T-cell (primary cell): ENCODE measurements around the gene COL25A1. TPM values are rescaled to one million over a fixed set of nuclear protein-coding genes. Genes with fewer than 3 reads are reported as not detected.
"Not testable (repeated sequence)": the region's sequence is repeated elsewhere in the genome, so short reads cannot be mapped to it uniquely, and the experiment has no call there.

ENCODE experiments used
- ATAC-seq, 4 experiments: fragments of 200-7000 bp in 3 of 4; fragments of 150-1000 bp in 1 of 4; cut with Tn5 transposase; replicated peaks in 1 of 4; 1 replicate in 3 of 4; 2 replicates in 1 of 4; pipeline ENCODE4 v1.10.0; 2021; ENCODE audit warnings: moderate library complexity in 3 of 4, mild to moderate bottlenecking in 2 of 4, moderate number of reproducible peaks in 1 of 4
- CTCF ChIA-PET, 2 donors: fragments of 300-600 bp; sonication (Branson Sonifier 250); formaldehyde crosslinking; loops; one replicate each; lab custom pipeline; 2022; ENCODE audit warnings: antibody characterized with exemption in 2 of 2; lab: Charles Lee
- POLR2A ChIA-PET, 2 donors: fragments of 300-600 bp; sonication (Branson Sonifier 250); formaldehyde crosslinking; loops; one replicate each; lab custom pipeline; 2022; ENCODE audit warnings: antibody characterized with exemption in 2 of 2; lab: Charles Lee
- DNase-seq, 35 experiments: peaks; one replicate each; pipeline versions ENCODE4 v3.0.0 to v3.0.0-alpha.2; 2013 to 2023
- H3K27ac ChIP-seq: one replicate; pipeline ENCODE4 v1.5.1; 2013; ENCODE audit warnings: low read length
- H3K27me3 ChIP-seq, 2 experiments: replicated peaks in 1 of 2; 1 replicate in 1 of 2; 2 replicates in 1 of 2; pipeline versions ENCODE4 v1.6.1 to v1.7.0; 2013; ENCODE audit warnings: low read length in 1 of 2, mixed read lengths in 1 of 2; ENCODE audit not compliant: control insufficient read depth in 2 of 2, insufficient read depth in 2 of 2; ENCODE audit errors: extremely low read depth in 1 of 2
- H3K36me3 ChIP-seq, 2 donors: 1 replicate in 1 of 2; 2 replicates in 1 of 2; pipeline versions ENCODE4 v1.6.1 to v1.7.0; 2013; ENCODE audit warnings: low read length in 1 of 2; ENCODE audit not compliant: control insufficient read depth in 2 of 2, insufficient read depth in 1 of 2; ENCODE audit errors: extremely low read depth in 1 of 2
- H3K4me1 ChIP-seq, 2 experiments: 1 replicate in 1 of 2; 2 replicates in 1 of 2; pipeline versions ENCODE4 v1.6.1 to v1.7.0; 2013; ENCODE audit warnings: low read length in 2 of 2, mixed read lengths in 1 of 2; ENCODE audit not compliant: insufficient read depth in 2 of 2, control insufficient read depth in 1 of 2; ENCODE audit errors: extremely low read depth in 1 of 2
- H3K4me3 ChIP-seq, 2 donors: 1 replicate in 1 of 2; 2 replicates in 1 of 2; pipeline versions ENCODE4 v1.5.1 to v1.7.0; 2013; ENCODE audit warnings: mild to moderate bottlenecking in 2 of 2, low read length in 1 of 2, moderate library complexity in 1 of 2; ENCODE audit not compliant: control insufficient read depth in 1 of 2; ENCODE audit errors: extremely low read depth in 1 of 2
- H3K9me3 ChIP-seq: 2 replicates; pipeline ENCODE4 v1.7.0; 2013
- H3K27ac Mint-ChIP-seq, 2 donors: one replicate each; pipeline ENCODE4 v1.8.0; 2020 to 2021; ENCODE audit warnings: mild to moderate bottlenecking in 2 of 2, mixed read lengths in 2 of 2
- H3K27me3 Mint-ChIP-seq, 2 donors: one replicate each; pipeline ENCODE4 v1.8.0; 2021 to 2022; ENCODE audit warnings: mixed read lengths in 2 of 2
- H3K36me3 Mint-ChIP-seq: one replicate; pipeline ENCODE4 v1.8.0; 2021; ENCODE audit warnings: mixed read lengths
- H3K4me1 Mint-ChIP-seq, 3 donors: one replicate each; pipeline ENCODE4 v1.8.0; 2020 to 2022; ENCODE audit warnings: mixed read lengths in 3 of 3, mild to moderate bottlenecking in 1 of 3
- H3K4me3 Mint-ChIP-seq, 3 donors: one replicate each; pipeline ENCODE4 v1.8.0; 2020 to 2022; ENCODE audit warnings: mild to moderate bottlenecking in 3 of 3, mixed read lengths in 3 of 3, moderate library complexity in 3 of 3
- H3K9me3 Mint-ChIP-seq, 3 donors: one replicate each; pipeline ENCODE4 v1.8.0; 2020 to 2022; ENCODE audit warnings: mixed read lengths in 3 of 3
- WGBS: methylation state at CpG from one replicate; pipeline ENCODE4 v1.1.5; 2013; ENCODE audit warnings: missing lambda C conversion rate; ENCODE audit not compliant: insufficient coverage; 5-methylcytosine and 5-hydroxymethylcytosine counted together
- total RNA-seq, 35 experiments: library from RNA in 6 of 35; stranded (reverse) in 6 of 35; fragments of 120-200 nt in 1 of 35; gene quantifications; one replicate each; pipeline versions ENCODE4 v1.2.1 to v1.2.4 and lab custom pipeline; 2013 to 2026

COL25A1 gene
- total RNA-seq, 5 donors from 2014 or later (not counting 1 experiment from before 2014, with no cell fraction given): 0.53 to 0.56 TPM; not detected in 3

DNA sequence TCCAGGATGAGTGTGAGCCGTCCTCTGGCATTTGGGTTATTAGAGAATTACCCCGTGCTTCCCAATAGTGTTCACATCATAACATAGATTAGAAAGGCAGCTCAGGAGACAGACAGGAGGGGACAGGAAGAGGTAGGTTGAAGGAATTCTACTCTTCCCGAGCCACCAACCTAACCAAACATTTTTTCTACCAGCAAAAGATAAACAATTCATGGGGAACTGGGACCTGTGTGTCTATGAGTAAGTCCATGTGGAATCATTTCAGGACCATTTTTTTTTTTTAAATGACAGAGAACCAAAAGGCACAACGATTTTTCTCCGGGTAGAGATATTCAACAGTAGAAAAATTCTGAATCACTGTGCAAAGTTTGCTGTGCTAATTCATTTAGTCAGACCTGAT is 365.4 kb downstream of the COL25A1 start:
- H3K27ac ChIP-seq: no peak overlapping the region
- no peaks in the 10 kb centered on the region for H3K4me1 Mint-ChIP-seq
- no peaks in the 10 kb centered on the region for H3K36me3 ChIP-seq
- H3K4me3 ChIP-seq: no peak overlapping the region
- H3K27ac Mint-ChIP-seq: no peak overlapping the region
- no peaks in the 10 kb centered on the region for H3K9me3 ChIP-seq
- DNase-seq (no peak), ATAC-seq (no peak)
- peaks cover 0 to 4% of the 10 kb centered on the region in 2 donors for H3K27me3 Mint-ChIP-seq
- CTCF ChIA-PET: no interaction called here
- H3K4me3 Mint-ChIP-seq: no peak overlapping the region
- 60% methylated on average over 2 of the region's 5 CpGs for WGBS
- H3K36me3 Mint-ChIP-seq: no peaks in the 10 kb centered on the region
- H3K9me3 Mint-ChIP-seq: no peaks in the 10 kb centered on the region
- no peaks in the 10 kb centered on the region for H3K27me3 ChIP-seq
- H3K4me1 ChIP-seq: no peaks in the 10 kb centered on the region
- POLR2A ChIA-PET: no interaction called here

DNA sequence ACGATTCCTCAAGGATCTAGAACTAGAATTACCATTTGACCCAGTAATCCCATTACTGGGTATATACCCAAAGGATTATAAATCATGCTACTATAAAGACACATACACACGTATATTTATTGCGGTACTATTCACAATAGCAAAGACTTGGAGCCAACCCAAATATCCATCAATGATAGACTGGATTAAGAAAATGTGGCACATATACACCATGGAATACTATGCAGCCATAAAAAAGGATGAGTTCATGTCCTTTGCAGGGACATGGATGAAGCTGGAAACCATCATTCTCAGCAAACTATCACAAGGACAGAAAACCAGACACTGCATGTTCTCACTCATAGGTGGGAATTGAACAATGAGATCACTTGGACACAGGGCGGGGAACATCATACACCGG is 368.5 kb downstream of the COL25A1 start:
- no CpG with 5 or more reads among the region's 5 CpGs for WGBS
- DNase-seq, H3K4me1 ChIP-seq, H3K36me3 Mint-ChIP-seq, H3K36me3 ChIP-seq, H3K4me3 ChIP-seq, H3K9me3 ChIP-seq, H3K27ac ChIP-seq, H3K4me3 Mint-ChIP-seq, H3K9me3 Mint-ChIP-seq, CTCF ChIA-PET, H3K4me1 Mint-ChIP-seq, H3K27me3 Mint-ChIP-seq, H3K27ac Mint-ChIP-seq, ATAC-seq, POLR2A ChIA-PET, H3K27me3 ChIP-seq: not testable (repeated sequence)

DNA sequence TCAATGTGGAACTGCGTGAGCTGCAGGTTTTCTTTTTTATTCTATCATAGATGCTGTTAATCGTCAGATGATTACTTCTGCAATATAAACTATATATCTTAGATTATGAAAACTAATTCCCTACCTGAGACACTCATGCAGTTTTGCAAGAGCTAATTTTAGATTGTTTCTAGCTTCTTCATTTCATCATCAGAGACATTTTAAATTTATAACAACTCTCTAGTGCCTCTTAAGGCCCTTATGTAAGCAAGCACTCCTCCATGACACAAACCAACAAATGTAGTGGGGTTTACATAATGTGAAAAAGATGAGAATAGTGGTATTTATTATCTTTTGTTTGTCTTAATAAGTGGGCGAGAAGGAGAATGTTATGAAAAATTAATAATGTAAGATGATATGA is 369.4 kb downstream of the COL25A1 start:
- ATAC-seq (no peak), DNase-seq (no peak)
- H3K27ac Mint-ChIP-seq: no peak overlapping the region
- H3K27me3 Mint-ChIP-seq: peaks cover 0 to 4% of the 10 kb centered on the region in 2 donors
- H3K36me3 Mint-ChIP-seq: no peaks in the 10 kb centered on the region
- H3K4me1 Mint-ChIP-seq: no peaks in the 10 kb centered on the region
- Histone ChIP-seq H3K4me3 (no peak overlapping the region), H3K36me3 (no peaks in the 10 kb centered on the region), H3K9me3 (no peaks in the 10 kb centered on the region), H3K4me1 (no peaks in the 10 kb centered on the region), H3K27me3 (no peaks in the 10 kb centered on the region), H3K27ac (no peak overlapping the region)
- no peaks in the 10 kb centered on the region for H3K9me3 Mint-ChIP-seq
- WGBS: no CpG with 5 or more reads among the region's 3 CpGs
- CTCF ChIA-PET: no interaction called here
- H3K4me3 Mint-ChIP-seq: no peak overlapping the region
- POLR2A ChIA-PET: no interaction called here

DNA sequence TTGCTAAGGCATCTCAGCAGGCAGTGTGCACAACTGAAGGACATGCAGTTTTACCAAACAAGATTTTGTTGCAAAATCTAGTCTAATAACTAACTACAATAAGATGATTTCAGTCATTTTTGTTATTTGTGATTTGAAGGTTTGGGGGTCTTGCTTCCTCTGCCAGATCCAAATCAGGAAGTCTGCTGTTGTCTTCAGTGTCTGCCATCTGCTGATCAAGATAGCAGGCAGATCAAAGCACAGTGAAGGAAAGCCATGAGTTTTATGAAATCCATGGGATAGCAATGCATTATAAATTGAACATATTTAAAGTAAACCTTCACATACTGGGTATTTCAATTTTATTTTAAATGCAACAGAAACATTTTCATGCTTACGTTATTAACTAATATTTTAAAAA is 370.5 kb downstream of the COL25A1 start:
- no peaks in the 10 kb centered on the region for H3K9me3 ChIP-seq
- ChIA-PET POLR2A (no interaction called here), CTCF (no interaction called here)
- H3K27me3 ChIP-seq: no peaks in the 10 kb centered on the region
- H3K4me1 ChIP-seq: no peaks in the 10 kb centered on the region
- H3K27ac ChIP-seq: no peak overlapping the region
- Mint-ChIP-seq H3K4me3 (no peak overlapping the region), H3K27me3 (peaks cover 0 to 4% of the 10 kb centered on the region in 2 donors), H3K27ac (no peak overlapping the region), H3K36me3 (no peaks in the 10 kb centered on the region), H3K9me3 (no peaks in the 10 kb centered on the region), H3K4me1 (no peaks in the 10 kb centered on the region)
- H3K4me3 ChIP-seq: no peak overlapping the region
- no peak for DNase-seq
- no peak for ATAC-seq
- no peaks in the 10 kb centered on the region for H3K36me3 ChIP-seq
- no CpG with 5 or more reads among the region's 1 CpG for WGBS

DNA sequence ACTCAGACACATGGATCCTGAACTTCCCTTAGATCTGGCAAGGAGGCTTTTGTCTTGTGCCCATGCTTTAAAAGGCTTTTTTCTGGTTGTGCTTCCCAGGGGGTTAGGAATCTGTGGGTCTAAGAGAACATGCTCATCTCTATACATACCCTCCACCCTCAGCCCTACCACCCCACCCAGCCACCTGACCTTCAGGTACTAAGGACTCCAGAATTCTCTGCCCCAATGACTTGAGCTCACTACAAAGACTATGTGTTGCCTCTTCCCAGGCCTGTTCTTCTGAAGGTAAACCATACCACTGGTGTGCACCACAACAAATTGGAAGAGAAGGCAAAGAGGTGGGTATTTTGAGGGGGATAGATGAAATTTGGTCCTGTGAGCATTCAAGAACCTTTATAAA is 372.3 kb downstream of the COL25A1 start:
- H3K4me3 ChIP-seq: no peak overlapping the region

DNA sequence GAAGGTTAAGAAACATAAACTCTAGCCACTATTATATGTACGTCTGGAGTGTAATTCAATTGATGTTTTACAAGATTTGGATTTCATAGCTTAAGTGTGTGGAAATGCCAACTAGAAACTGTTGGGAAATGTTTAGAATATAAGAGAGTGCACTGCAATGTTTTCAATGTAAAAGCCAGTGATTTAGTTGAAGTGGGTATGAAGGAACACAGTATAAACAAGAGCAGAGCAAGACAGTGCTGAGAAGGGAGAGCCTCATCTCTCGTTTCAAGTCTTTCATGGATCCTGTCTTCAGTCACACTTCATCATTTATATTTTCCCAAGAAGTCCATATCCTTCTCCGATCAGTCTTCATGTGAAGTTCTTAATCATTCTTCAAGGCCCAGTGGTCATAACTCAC is 375.7 kb downstream of the COL25A1 start:
- no peaks in the 10 kb centered on the region for H3K27me3 ChIP-seq
- Mint-ChIP-seq H3K4me3 (no peak overlapping the region), H3K36me3 (no peaks in the 10 kb centered on the region), H3K27me3 (peaks cover 0 to 3% of the 10 kb centered on the region in 2 donors), H3K9me3 (no peaks in the 10 kb centered on the region), H3K27ac (no peak overlapping the region), H3K4me1 (no peaks in the 10 kb centered on the region)
- 54% methylated on average over 2 of the region's 3 CpGs for WGBS
- H3K9me3 ChIP-seq: no peaks in the 10 kb centered on the region
- ChIA-PET POLR2A (no interaction called here), CTCF (no interaction called here)
- no peaks in the 10 kb centered on the region for H3K4me1 ChIP-seq
- DNase-seq: no peak
- no peak overlapping the region for H3K27ac ChIP-seq
- no peaks in the 10 kb centered on the region for H3K36me3 ChIP-seq
- ATAC-seq: no peak
- H3K4me3 ChIP-seq: no peak overlapping the region

More for the DNA sequence above, 372.3 kb downstream of the COL25A1 start:
- Mint-ChIP-seq H3K27me3 (peaks cover 0 to 4% of the 10 kb centered on the region in 2 donors), H3K9me3 (no peaks in the 10 kb centered on the region), H3K4me3 (no peak overlapping the region), H3K36me3 (no peaks in the 10 kb centered on the region), H3K27ac (no peak overlapping the region), H3K4me1 (no peaks in the 10 kb centered on the region)
- DNase-seq: no peak
- Histone ChIP-seq H3K27ac (no peak overlapping the region), H3K4me1 (no peaks in the 10 kb centered on the region), H3K9me3 (no peaks in the 10 kb centered on the region), H3K27me3 (no peaks in the 10 kb centered on the region), H3K36me3 (no peaks in the 10 kb centered on the region)
- POLR2A ChIA-PET: no interaction called here
- no peak for ATAC-seq
- CTCF ChIA-PET: interaction anchor here in 1 of 2 donors (0.5 to 0.6 kb wide), 2 partner anchors 13 to 951 kb away, joined by 3 to 4 read pairs; no protein-coding TSS in a partner anchor

DNA sequence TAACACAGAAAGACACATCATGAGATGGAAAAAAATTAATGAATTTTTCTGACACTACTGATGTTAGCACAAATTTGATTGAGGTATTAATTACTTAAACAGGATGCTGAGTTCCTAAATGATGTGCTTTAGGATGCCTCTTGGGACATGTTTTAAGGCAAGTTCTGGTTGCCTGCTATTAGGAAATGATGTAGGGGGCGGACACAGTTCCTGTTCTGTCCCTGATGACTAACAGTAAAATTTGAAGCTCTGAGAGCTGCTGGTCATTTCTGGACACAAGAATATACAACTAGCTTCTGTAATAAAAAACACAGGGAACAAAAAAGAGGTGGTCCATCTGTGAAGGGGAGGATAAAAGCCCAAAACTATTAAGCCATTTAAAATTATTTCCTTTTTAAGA is 376.4 kb downstream of the COL25A1 start:
- Histone ChIP-seq H3K36me3 (no peaks in the 10 kb centered on the region), H3K27ac (no peak overlapping the region), H3K4me1 (no peaks in the 10 kb centered on the region), H3K27me3 (no peaks in the 10 kb centered on the region), H3K9me3 (no peaks in the 10 kb centered on the region), H3K4me3 (no peak overlapping the region)
- ChIA-PET POLR2A (no interaction called here), CTCF (no interaction called here)
- H3K4me3 Mint-ChIP-seq: no peak overlapping the region
- DNase-seq: no peak
- peaks cover 0 to 3% of the 10 kb centered on the region in 2 donors for H3K27me3 Mint-ChIP-seq
- no peaks in the 10 kb centered on the region for H3K9me3 Mint-ChIP-seq
- no peak for ATAC-seq
- WGBS: no CpG with 5 or more reads among the region's 1 CpG
- no peaks in the 10 kb centered on the region for H3K36me3 Mint-ChIP-seq
- no peak overlapping the region for H3K27ac Mint-ChIP-seq
- H3K4me1 Mint-ChIP-seq: no peaks in the 10 kb centered on the region
